Muscle of arm (tissue), 12 donors: ENCODE data around the gene PIK3CB. TPM values are rescaled to one million over a fixed set of nuclear protein-coding genes. Genes with fewer than 3 reads are reported as not detected.
"Not testable (repeated sequence)": the region's sequence is repeated elsewhere in the genome, so short reads cannot be mapped to it uniquely, and the experiment has no call there.

Experiments used
- DNase-seq: peaks from one replicate; pipeline ENCODE4 v3.0.0-alpha.2; 2013
- polyA plus RNA-seq, 12 donors: library from polyadenylated mRNA; unstranded; fragments of 120-200 nt; gene quantifications; one replicate each; pipeline ENCODE4 v1.2.1, GENCODE V29; 2013; ENCODE audit not compliant: insufficient read length in 12 of 12

Gene PIK3CB
- polyA plus RNA-seq, 12 donors, result 9.6 to 16.9 (median 12.7) TPM; not detected in 1

DNA sequence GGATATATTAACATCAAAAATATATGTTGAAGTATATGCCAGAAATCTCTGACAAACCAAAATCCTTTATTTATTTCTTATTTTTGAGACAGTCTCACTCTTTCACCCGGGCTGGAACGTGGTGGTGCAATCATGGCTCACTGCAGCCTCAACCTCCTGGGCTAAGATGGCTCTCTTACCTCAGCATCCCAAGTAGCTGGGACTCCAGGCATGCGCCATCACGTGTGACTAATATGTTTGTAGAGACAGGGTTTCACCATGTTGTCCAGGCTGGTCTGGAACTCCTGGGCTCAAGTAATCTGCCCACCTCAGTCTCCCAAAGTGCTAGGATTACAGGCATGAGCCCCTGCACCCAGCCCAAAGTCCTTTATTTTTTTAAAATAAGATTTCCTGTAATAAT is 214.3 kb downstream of the PIK3CB start:
- DNase-seq, result no peak

GRCh38 chr3:138615462-138615861 is 219.3 kb downstream of the PIK3CB start:
- DNase-seq, result no peak

DNA sequence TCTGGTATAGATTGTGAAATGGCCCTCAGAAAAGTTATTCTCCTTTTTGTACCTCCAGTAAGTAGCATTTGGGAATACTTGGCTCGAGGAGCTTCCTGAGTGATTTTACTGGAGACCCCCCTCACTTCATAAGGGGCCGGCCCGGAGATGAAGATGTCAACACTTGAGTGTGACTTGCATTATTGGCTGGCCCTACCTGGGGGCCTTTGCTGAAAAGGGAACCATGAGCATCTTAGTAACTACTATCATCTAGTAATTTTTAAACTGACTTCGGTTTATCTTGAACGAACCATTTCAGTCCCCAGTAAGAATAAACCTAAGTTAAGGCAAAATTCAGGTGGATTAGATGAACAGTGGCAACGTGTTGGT is 224.8 kb downstream of the PIK3CB start:
- no peak for DNase-seq

- DNase-seq, result peak; percentile 73
Measured at GRCh38 chr3:138608322-138609135, 226.2 kb downstream of the PIK3CB start, which contains the start of gene FAIM. FAIM (plus strand) TSS chr3:138608771; CDS start chr3:138619727, 10,956 bp downstream.

DNA sequence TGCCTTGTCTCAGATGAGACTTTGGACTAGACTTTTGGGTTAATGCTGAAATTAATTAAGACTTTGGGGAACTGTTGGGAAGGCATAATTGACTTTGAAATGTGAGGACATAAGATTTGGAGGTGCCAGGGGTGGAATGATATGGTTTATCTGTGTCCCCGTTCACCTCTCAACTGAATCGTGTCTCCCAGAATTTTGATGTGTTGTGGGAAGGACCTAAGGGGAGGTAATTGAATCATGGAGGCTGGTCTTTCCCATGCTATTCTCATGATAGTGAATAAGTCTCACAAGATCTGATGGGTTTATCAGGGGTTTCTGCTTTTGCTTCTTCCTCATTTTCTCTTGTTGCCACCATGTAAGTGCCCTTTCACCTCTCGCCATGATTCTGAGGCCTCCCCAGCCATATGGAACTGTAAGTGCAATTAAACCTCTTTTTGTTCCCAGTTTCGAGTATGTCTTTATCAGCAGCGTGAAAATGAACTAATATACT is 230.6 kb downstream of the PIK3CB start:
- DNase-seq, result not testable (repeated sequence)

Other genes with a start within 250 kb of the PIK3CB start
- gene CEP70, start 240.7 kb downstream of the PIK3CB start, polyA plus RNA-seq, result 10 to 100 TPM in 11 of 12 donors, not detected in 1; 15.4 to 53.4 (median 22.5) TPM
- 10 to 100 TPM in 10 of 12 donors, 1 to 10 TPM in 1, not detected in 1; 9.4 to 25.4 (median 15.6) TPM for gene FAIM, start 226.2 kb downstream of the PIK3CB start, polyA plus RNA-seq
- under 1 TPM in 3 of 12 donors, not detected in 9; 0.05 to 0.14 (median 0.06) TPM for gene FOXL2, start 112.2 kb upstream of the PIK3CB start, polyA plus RNA-seq
- under 1 TPM in 4 of 12 donors, not detected in 8; 0.07 to 0.26 (median 0.10) TPM for gene FOXL2NB, start 112.3 kb upstream of the PIK3CB start, polyA plus RNA-seq
- not detected for gene PRR23A, start 171.3 kb upstream of the PIK3CB start, polyA plus RNA-seq
- gene PRR23B, start 186.0 kb upstream of the PIK3CB start, polyA plus RNA-seq, result not detected
- under 1 TPM in 1 of 12 donors, not detected in 11; 0.07 TPM for gene PRR23C, start 210.0 kb upstream of the PIK3CB start, polyA plus RNA-seq